ENCODE data around the gene RBMS3.

- TF ChIP-seq REST (IDR thresholded peaks at IDR 0.05; ENCODE audit: unreplicated experiment) (no peak), EZH2 (IDR thresholded peaks at IDR 0.05; ENCODE audit: low read depth, unreplicated experiment) (no peak), STAT1 (IDR thresholded peaks at IDR 0.05; ENCODE audit: unreplicated experiment) (no peak), JUNB (IDR thresholded peaks at IDR 0.05; ENCODE audit: unreplicated experiment) (no peak), CTCF (conservative IDR thresholded peaks at IDR 0.05; ENCODE audit: low read depth in 2 of 2) (no peak)
These were observed 753.5 kb downstream of the RBMS3 start for GRCh38 chr3:30034246-30034991.
